Motor neuron (in vitro differentiated cells): ENCODE results near the gene DYNLT4. TPM values are rescaled to one million over a fixed set of nuclear protein-coding genes. Genes with fewer than 3 reads are reported as not detected.
A peak's percentile ranks its signal among the peaks of the same experiment; 100 is the strongest.
"Not testable (repeated sequence)": the region's sequence is repeated elsewhere in the genome, so short reads cannot be mapped to it uniquely, and the experiment has no call there.

Experiments
- ATAC-seq, 8 experiments: fragments of 200-7000 bp; cut with Tn5 transposase; replicated peaks in 6 of 8; 2 replicates each; pipeline ENCODE4 v1.8.0; 2021; ENCODE audit warnings: mild to moderate bottlenecking in 8 of 8, moderate library complexity in 8 of 8
- H3K27ac ChIP-seq, 2 donors: fragments of 250-450 bp; sonication (Bioruptor Pico); 2 replicates each; pipeline ENCODE4 v1.9.0; 2021; ENCODE audit warnings: antibody characterized with exemption in 2 of 2, mild to moderate bottlenecking in 2 of 2, moderate library complexity in 1 of 2
- H3K4me1 ChIP-seq, 2 donors: fragments of 250-450 bp; sonication (Bioruptor Pico); replicated peaks in 1 of 2; 2 replicates each; pipeline ENCODE4 v1.6.1; 2021; ENCODE audit warnings: antibody characterized with exemption in 2 of 2, mild to moderate bottlenecking in 2 of 2, moderate library complexity in 1 of 2
- H3K4me3 ChIP-seq, 5 donors: fragments of 250-450 bp; sonication (Bioruptor Pico); 2 replicates each; pipeline ENCODE4 v1.9.0; 2021; ENCODE audit warnings: antibody characterized with exemption in 5 of 5, mild to moderate bottlenecking in 5 of 5, moderate library complexity in 4 of 5
- WGBS, 10 experiments: fragments of 450-650 bp; shearing (Covaris generic); methylation state at CpG; one replicate each; pipeline ENCODE4 v1.0.0; 2022; 5-methylcytosine and 5-hydroxymethylcytosine counted together
- in situ Hi-C, 9 experiments: fragments of 400-800 bp; cut with MboI; loops; one replicate each; pipeline ENCODE4 v1.15.0; 2021; ENCODE audit warnings: low sequenced_read_pairs in 9 of 9, low pct_unique_long_range_greater_than_20kb in 2 of 9; ENCODE audit not compliant: unreplicated experiment in 9 of 9
- total RNA-seq, 8 experiments: library from RNA; unstranded; fragments of 300-600 nt; gene quantifications; 2 replicates each; pipeline versions ENCODE4 v1.2.3 to v1.2.4, GENCODE V29; 2022

DYNLT4 gene
- total RNA-seq, 8 experiments from 2014 or later = 0.22 to 1.5 (median 0.73) TPM; not detected in 1

GRCh38 chr1:44778705-44779576, 28.2 kb downstream of the DYNLT4 start:
- in situ Hi-C loops = no loop called here
- Histone ChIP-seq H3K4me3 (no peak overlapping the region), H3K27ac (no peak overlapping the region), H3K4me1 (peaks cover 25 to 27% of the 10 kb centered on the region in 2 donors)
- no peak for ATAC-seq
- WGBS, 10 experiments = 83 to 100% (median 94%) methylated on average over 1 to 6 of the region's 6 CpGs; no CpG with 5 or more reads in 4 of the 10 experiments

GRCh38 chr1:44777969-44778635, 29.0 kb downstream of the DYNLT4 start:
- WGBS, 10 experiments = 39 to 100% (median 82%) methylated on average over 1 to 10 of the region's 13 CpGs
- no peak for ATAC-seq
- in situ Hi-C loops = no loop called here
- Histone ChIP-seq H3K27ac (no peak overlapping the region), H3K4me3 (no peak overlapping the region), H3K4me1 (peaks cover 22 to 23% of the 10 kb centered on the region in 2 donors)

GRCh38 chr1:44777547-44777946, 29.6 kb downstream of the DYNLT4 start:
- in situ Hi-C loops = no loop called here
- no peak overlapping the region for H3K27ac ChIP-seq
- WGBS, 10 experiments = 33 to 100% (median 87%) methylated on average over 1 to 14 of the region's 14 CpGs; no CpG with 5 or more reads in 1 of the 10 experiments
- no peak overlapping the region for H3K4me3 ChIP-seq
- peaks cover 22 to 23% of the 10 kb centered on the region in 2 donors for H3K4me1 ChIP-seq
- ATAC-seq = no peak

- in situ Hi-C loops = no loop called here
- Histone ChIP-seq H3K4me1 (peaks cover 22 to 23% of the 10 kb centered on the region in 2 donors), H3K4me3 (peak overlapping the region; percentile 45 to 78 (median 59)), H3K27ac (no peak overlapping the region)
- WGBS, 10 experiments = 7 to 66% (median 43%) methylated on average over 1 to 12 of the region's 12 CpGs; no CpG with 5 or more reads in 5 of the 10 experiments
- no peak for ATAC-seq
These were observed 30.5 kb downstream of the DYNLT4 start for GRCh38 chr1:44776730-44777068.

- H3K27ac ChIP-seq = peak overlapping the region; percentile 89
- peak in 4 of 8 experiments; percentile 0 to 2 (median 0) for ATAC-seq
- in situ Hi-C loops = no loop called here
- peaks cover 22 to 23% of the 10 kb centered on the region in 2 donors for H3K4me1 ChIP-seq
- H3K4me3 ChIP-seq = peak overlapping the region; percentile 45 to 78 (median 59)
- 0 to 18% (median 5%) methylated on average over 4 to 33 of the region's 36 CpGs; no CpG with 5 or more reads in 3 of the 10 experiments for WGBS, 10 experiments
These were observed 31.0 kb downstream of the DYNLT4 start for GRCh38 chr1:44775930-44776729.

GRCh38 chr1:44775078-44775929, 31.8 kb downstream of the DYNLT4 start, which contains the start of gene RPS8:
Gene RPS8, plus strand, starts transcription at chr1:44775540. Its CDS starts 57 bp downstream, at chr1:44775597.
- WGBS, 10 experiments = 0 to 3% (median 0%) methylated on average over 2 to 43 of the region's 65 CpGs; no CpG with 5 or more reads in 1 of the 10 experiments
- Histone ChIP-seq H3K4me1 (peaks cover 22 to 23% of the 10 kb centered on the region in 2 donors), H3K4me3 (peak within 1 kb of the TSS; percentile 45 to 78 (median 59)), H3K27ac (peak within 1 kb of the TSS; percentile 89)
- in situ Hi-C loops = no loop called here
- peak; percentile 70 to 89 (median 86) for ATAC-seq

- H3K27ac ChIP-seq, in situ Hi-C loops, H3K4me3 ChIP-seq, ATAC-seq, H3K4me1 ChIP-seq: not testable (repeated sequence)
- WGBS, 10 experiments = 67 to 100% (median 93%) methylated on average over 1 to 6 of the region's 6 CpGs; no CpG with 5 or more reads in 2 of the 10 experiments
These were observed 40.7 kb downstream of the DYNLT4 start for GRCh38 chr1:44766421-44766820.

- Histone ChIP-seq H3K4me1 (no peaks in the 10 kb centered on the region), H3K27ac (no peak overlapping the region), H3K4me3 (no peak overlapping the region)
- ATAC-seq = no peak
- in situ Hi-C loops = no loop called here
- WGBS, 10 experiments = 82 to 100% (median 100%) methylated on average over 1 to 2 of the region's 3 CpGs; no CpG with 5 or more reads in 3 of the 10 experiments
These were observed 46.3 kb downstream of the DYNLT4 start for GRCh38 chr1:44760876-44761275.

GRCh38 chr1:44759077-44759476, 48.1 kb downstream of the DYNLT4 start:
- H3K4me1 ChIP-seq = no peaks in the 10 kb centered on the region
- ATAC-seq = no peak
- 86 to 100% (median 97%) methylated on average over 1 to 8 of the region's 11 CpGs; no CpG with 5 or more reads in 4 of the 10 experiments for WGBS, 10 experiments

GRCh38 chr1:44757420-44757819, 49.7 kb downstream of the DYNLT4 start:
- in situ Hi-C loops = no loop called here
- no peak overlapping the region for H3K4me3 ChIP-seq
- ATAC-seq = no peak
- 92 to 100% (median 100%) methylated on average over 1 to 2 of the region's 2 CpGs; no CpG with 5 or more reads in 5 of the 10 experiments for WGBS, 10 experiments
- H3K4me1 ChIP-seq = no peaks in the 10 kb centered on the region
- H3K27ac ChIP-seq = no peak overlapping the region

More at GRCh38 chr1:44759077-44759476, 48.1 kb downstream of the DYNLT4 start:
- Histone ChIP-seq H3K27ac (no peak overlapping the region), H3K4me3 (no peak overlapping the region)
- in situ Hi-C loops = no loop called here
